GM19351 (cell line): ENCODE measurements around the gene FAF1.

Experiments
- ATAC-seq: cut with Tn5 transposase; IDR thresholded peaks from one replicate; pipeline ENCODE4 v1.9.1; 2021; ENCODE audit warnings: mild to moderate bottlenecking, moderate library complexity; ENCODE audit not compliant: unreplicated experiment

Gene FAF1

GRCh38 chr1:50978852-50979781, 19.1 kb upstream of the FAF1 start:
- ATAC-seq = no peak

GRCh38 chr1:50978144-50978851, 18.2 kb upstream of the FAF1 start:
- ATAC-seq = peak; percentile 39

DNA sequence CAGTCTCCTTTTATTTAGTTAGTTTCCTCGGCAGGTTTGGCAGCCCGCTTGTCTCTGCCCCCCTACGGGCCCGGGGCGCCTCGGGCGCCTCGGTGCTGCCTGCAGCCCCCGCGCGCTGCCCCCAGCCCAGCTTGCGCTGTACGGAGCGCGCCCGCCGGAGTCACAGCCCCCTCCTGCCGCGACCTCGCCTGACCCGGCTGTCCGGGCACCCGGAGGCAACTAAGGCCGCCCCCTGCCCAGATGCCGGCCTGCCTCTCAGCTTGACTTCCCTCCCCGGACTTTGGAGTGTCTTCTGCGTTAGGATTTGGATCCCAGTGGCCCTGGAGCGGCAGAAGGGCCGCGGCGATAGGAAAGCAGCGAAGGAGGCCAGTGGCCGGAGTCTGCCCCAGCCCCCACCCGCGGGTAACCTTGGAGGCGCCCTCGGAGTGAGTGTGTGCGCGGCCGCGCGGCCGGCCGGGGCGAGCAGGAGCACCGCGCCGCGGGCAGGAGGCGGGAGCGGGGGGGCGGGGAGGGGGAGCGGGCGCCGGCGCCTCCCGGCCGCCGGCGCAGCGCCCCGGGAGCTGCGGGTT, 17.6 kb upstream of the FAF1 start:
- ATAC-seq = peak; percentile 50

- ATAC-seq = peak; percentile 53
These were observed 17.0 kb upstream of the FAF1 start for GRCh38 chr1:50976890-50977574.

- peak; percentile 9 for ATAC-seq
These were observed 16.2 kb upstream of the FAF1 start for GRCh38 chr1:50976111-50976889.

DNA sequence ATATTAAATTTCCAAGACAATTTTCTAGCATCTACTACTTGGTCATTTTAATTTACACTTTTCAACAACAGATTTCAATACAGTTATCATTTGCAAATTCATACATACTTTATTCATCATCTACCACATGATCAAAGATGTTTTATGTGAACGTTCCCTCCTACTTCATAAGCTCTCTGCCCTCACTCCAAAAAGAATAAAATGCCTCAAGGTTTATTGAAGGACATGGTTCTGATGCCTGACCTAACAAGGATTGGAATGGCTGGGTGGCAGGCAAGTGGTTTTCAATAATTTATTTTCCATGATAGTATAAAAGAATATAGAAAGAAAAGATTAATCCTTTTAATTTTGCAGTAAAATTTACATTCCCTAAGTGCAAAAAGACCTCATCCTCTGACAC, 15.4 kb upstream of the FAF1 start:
- ATAC-seq = no peak

DNA sequence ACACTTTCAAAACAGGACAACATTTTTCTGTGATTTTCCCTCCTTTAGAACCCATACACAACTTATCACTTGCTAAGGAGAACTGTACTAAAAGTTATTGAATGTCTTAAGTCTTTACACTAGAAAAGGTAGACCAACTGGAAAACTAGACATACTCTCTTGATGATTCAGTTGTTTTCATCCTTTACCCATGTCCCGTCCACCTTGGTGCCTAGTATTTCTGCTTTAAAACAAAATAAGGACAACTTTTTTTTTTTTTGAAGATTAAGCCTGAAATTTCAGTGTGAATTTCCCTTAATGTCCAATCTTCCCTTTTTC, 14.5 kb upstream of the FAF1 start:
- no peak for ATAC-seq

- no peak for ATAC-seq
These were observed 14.0 kb upstream of the FAF1 start for GRCh38 chr1:50973875-50974617.

GRCh38 chr1:50973255-50973654, 13.2 kb upstream of the FAF1 start:
- ATAC-seq = no peak

GRCh38 chr1:50972766-50973165, 12.7 kb upstream of the FAF1 start:
- ATAC-seq = no peak

GRCh38 chr1:50971748-50972305, 11.8 kb upstream of the FAF1 start:
- no peak for ATAC-seq

DNA sequence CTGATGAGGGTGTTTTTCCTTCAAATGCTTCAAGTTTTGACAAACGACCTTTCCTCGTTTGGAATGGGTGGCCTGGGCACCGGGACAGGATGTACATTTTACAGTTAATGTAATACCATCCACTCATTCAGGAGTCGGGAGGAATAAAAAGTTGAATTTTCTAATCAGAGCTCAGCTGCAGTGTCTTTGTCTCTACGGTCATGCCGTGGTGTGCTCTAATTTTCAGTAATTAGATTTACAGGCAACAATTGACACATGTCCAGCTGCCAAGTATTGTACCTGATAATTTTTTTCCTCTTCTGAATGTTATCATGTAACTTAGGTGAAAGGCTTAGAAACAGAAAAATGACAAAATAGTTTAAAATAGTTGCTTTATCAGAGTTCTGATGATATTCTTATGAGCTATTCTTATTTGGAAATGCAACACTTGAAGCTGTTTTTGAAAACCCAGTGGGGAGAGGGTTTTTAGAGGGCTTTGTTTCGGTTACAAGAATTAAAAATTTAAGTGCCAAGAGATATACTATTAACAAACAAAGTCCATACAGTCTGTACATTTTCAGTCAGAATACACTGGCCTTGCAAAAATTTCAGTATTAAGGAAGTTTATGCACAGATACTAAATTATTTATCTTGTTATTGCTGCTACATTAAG, 11.0 kb upstream of the FAF1 start:
- no peak for ATAC-seq

DNA sequence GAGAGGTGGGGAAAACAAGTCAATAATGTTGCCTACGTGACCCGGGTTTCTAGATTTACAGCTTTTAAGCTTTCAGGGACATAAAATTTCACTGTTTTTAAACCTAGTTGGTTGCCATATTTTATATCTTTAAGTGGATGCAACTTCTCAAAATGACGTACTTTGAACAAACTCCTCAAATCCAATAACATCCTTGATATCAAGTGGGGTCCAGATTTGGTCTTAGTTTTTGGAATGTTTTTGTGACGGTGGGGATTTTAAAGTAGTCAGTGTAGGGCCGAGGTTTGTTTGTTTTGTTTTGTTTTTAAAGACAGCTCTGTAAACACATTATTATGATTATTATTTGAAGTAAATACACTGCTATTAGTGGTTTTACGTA, 10.4 kb upstream of the FAF1 start:
- no peak for ATAC-seq

DNA sequence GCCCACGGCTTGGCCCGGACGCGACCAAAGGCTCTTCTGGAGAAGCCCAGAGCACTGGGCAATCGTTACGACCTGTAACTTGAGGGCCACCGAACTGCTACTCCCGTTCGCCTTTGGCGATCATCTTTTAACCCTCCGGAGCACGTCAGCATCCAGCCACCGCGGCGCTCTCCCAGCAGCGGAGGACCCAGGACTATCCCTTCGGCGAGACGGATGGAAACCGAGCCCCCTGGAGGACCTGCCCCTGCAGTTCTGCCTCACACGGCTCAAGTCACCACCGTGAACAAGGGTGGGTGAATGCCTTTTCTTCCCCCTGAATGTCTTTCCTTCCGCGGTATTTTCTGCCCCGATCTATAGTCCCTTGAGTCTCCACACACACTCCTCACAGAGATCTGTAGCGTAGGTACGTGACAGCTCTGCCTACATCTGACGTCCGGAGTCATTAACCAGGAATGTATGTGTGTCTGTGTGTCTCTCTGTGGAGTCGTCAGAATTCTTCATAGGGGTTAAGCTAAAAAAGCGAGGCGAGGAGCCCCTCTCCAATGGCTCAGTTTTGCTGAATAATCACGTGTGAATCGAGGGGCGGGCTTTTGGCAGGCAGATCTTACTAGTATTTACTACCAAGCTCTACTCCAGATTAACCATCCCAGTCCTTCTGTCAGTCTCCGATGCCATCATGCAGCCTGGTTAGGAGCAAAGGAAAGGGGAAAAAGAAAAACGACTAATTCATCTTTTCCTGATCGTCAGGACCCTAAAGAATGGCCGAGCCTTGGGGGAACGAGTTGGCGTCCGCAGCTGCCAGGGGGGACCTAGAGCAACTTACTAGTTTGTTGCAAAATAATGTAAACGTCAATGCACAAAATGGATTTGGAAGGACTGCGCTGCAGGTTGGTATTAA, 9.8 kb upstream of the FAF1 start, which contains the start of gene CDKN2C:
Gene CDKN2C (plus strand): TSS at position 635 of the 898 bp plus-strand sequence. CDS start 124 bp downstream, at position 759.
- peak; percentile 30 for ATAC-seq

- ATAC-seq = peak; percentile 13
These were observed 8.9 kb upstream of the FAF1 start for GRCh38 chr1:50968821-50969610.

GRCh38 chr1:50968158-50968820, 8.2 kb upstream of the FAF1 start:
- peak; percentile 59 for ATAC-seq
